Ramos (cell line): ENCODE data around the gene TEX52.
"Not testable (repeated sequence)": the region's sequence is repeated elsewhere in the genome, so short reads cannot be mapped to it uniquely, and the experiment has no call there.

Experiments used
- in situ Hi-C: fragments of 300-500 bp; cut with MboI; formaldehyde crosslinking; loops from one replicate; pipeline ENCODE4 v1.14.3; 2022; ENCODE audit warnings: low sequenced_read_pairs; ENCODE audit not compliant: unreplicated experiment

Gene TEX52

DNA sequence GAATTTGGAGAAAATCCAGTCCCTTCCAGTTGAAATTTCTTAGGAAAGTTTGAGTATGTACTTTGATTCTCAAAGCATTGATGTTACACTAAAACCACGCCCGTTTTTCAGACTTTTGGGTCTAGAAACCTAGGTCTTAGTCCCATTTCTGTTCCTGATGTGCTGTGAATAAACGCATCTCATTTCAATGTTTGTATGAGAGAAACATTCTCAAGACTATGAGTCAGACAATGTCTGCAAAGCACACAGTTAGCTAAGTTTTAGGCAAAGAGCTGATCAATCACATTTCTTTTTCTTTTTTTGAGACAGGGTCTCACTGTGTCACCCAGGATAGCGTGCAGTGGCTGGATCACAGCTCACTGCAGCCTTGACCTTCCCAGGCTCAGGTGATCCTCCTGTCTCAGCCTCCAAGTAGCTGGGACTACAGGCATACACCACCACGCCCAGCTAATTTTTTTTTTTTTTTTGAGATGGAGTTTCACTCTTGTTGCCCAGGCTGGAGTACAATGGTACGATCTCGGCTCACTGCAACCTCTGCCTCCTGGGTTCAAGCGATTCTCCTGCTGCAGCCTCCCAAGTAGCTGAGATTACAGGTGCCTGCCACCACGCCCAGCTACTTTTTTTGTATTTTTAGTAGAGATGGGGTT lies 12.3 kb upstream of the TEX52 start:
- in situ Hi-C loops, result not testable (repeated sequence)

GRCh38 chr12:2864198-2864597 lies 7.4 kb upstream of the TEX52 start:
- in situ Hi-C loops, result no loop called here

DNA sequence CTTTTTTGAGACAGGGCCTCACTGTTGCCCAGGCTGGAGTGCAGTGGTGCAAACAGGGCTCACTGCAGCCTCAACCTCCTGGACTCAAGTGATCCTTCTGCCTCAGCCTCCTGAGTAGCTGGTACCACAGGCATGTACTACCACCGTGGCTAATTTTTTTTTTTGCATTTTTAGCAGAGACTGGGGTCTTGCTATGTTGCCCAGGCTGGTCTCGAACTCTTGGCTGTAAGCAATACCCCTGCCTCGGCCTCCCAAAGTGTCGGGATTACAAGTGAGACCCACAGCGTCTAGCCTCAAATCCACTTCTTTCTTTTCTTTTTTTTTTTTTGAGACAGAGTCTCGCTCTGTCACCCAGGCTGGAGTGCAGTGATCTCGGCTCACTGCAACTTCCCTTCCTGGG lies 6.6 kb upstream of the TEX52 start:
- in situ Hi-C loops, result not testable (repeated sequence)

GRCh38 chr12:2862876-2863275 lies 6.0 kb upstream of the TEX52 start:
- in situ Hi-C loops, result no loop called here

DNA sequence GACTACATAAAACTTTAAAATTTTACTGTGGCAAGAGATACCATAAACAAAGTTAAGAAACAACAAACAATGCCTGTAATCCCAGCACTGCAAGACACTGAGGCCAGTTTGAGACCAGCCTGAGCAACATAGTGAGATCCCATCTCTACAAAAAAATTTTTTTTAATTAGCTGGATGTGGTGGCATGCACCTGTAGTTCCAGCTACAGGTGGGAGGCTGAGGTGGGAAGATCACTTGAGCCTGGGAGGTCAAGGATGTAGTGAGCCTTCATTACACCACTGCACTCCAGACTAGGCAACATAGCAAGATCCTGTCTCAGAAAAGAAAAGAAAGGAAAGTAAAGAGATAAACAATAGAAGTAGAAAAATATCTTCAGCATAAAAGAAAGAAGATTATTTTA lies 3.3 kb upstream of the TEX52 start:
- in situ Hi-C loops, result no loop called here

DNA sequence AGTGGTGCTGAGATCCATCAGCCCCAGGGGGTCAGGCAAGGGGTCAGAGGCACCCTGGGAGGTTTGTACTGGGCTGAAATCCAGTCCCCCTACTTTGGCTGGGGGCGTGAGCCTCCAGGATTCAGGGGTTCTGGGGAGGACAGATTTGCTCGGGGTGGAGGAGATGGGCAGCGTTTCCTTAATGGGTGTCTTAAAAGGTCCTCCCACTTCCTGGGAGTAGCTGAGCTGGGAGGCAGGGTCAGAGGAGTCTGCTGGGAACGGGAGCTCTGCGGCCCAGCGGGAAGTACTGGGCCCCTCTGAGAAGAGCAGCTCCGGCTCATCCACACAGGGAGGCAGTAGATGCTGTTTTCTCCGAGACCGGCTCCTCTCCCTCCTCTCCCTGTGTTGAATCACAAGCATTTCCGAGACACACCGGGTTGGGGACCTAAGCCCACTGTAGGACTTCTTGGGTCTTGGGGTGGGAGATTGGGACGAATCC lies 2.1 kb upstream of the TEX52 start:
- in situ Hi-C loops, result no loop called here

DNA sequence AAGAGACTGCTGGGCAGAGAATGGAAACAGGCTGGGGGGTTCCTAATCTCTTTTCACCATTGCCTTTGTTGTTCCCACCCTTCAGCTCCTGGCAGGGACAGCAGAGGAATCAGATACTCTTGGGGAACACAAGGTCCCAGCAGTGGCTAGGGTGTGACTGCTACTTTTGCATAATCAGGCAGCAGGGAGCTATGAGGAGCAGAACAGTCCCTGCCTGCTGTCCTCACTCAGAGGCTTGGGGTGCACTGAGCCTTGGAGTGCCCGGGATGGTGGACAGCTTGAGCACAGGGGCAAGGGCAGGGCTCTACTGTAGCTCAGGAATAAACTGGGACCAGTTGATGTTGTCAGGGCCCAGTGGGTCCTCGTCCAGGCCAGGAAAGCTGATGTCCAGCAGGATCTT lies 1.5 kb upstream of the TEX52 start:
- in situ Hi-C loops, result no loop called here

DNA sequence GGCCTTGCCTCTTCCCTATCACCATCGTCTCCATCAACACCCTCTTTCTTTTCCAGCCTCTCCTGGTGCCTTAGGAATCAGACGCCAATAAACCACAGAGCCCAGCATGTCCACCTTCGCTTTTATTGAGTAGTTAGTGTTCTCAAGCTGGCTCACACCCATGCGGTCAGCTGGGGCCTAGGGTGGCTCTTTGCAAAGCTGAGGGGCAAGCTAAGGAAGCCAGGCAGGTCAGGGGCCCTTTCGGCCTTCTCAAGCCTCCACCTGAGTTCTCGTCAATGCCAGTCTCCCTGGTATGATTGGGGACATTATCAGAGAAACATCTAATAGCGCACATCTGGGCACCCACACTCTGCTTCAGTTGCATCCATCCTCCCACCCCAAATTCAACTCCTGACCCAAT lies 737 bp upstream of the TEX52 start:
- in situ Hi-C loops, result no loop called here

- in situ Hi-C loops, result no loop called here
These were observed 788 bp downstream of the TEX52 start for GRCh38 chr12:2856051-2856450.

GRCh38 chr12:2855546-2855945 lies 1.3 kb downstream of the TEX52 start:
- in situ Hi-C loops, result no loop called here

GRCh38 chr12:2854669-2855453 lies 2.0 kb downstream of the TEX52 start:
- in situ Hi-C loops, result no loop called here

DNA sequence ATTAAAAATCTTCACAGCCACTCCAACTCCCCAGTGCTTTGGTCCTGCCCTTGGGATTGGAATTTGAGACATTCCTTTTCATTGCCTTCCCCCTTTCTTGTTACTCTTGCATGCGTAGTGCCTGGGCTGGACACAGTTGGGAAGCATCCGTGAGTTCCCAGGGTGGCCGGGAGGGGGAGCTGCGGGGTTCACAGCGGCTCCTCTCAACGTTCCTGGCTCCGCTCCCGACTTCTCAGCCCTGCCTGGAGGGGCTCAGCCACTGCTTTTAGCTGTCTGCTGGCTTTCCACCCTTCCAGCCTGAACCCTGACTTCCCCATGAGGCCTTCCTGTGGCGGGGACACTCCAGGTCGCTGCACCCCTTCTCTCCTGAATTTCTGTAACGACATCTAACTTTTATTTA lies 3.2 kb downstream of the TEX52 start:
- in situ Hi-C loops, result no loop called here

DNA sequence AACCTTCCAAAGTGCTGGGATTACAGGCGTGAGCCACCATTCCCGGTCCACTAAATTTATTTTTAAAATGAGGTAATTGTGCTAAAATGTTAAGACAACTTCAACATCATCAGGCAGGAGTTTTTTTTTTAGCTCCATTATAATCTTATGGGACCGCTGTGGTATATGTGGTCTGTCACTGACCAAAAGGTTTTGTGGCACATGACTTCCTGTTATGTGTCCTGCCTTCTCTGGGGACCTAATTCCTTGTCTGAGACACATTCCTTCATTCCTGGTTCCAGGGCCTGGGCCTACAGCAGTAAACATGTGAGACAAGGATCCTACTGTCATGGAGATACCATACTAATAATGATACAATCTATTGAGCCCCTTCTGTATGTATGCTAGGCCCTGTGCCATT lies 4.9 kb downstream of the TEX52 start:
- in situ Hi-C loops, result no loop called here

DNA sequence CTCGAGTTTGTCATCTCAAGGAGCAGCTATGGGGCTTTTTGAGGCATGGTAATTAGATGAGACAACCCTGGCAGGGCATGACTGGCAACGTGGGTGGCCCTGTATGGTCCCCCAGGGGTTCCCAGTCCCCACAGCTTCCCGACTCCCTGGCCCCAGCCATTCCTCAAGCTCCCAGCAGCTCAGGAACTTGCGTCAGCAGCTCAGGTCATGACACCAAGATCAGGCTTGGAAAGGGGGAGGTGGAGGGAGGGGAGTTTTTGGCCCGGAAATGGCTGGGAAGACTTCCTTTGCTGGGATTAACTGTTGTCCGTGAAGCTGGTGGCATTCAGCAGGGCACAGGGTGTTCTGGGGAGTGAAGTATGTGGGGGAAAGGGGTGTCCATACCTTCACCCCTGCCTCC lies 11.6 kb downstream of the TEX52 start:
- in situ Hi-C loops, result loop anchor here (10.0 kb wide), 1 partner anchor 100 kb away; no protein-coding TSS in a partner anchor

- in situ Hi-C loops, result loop anchor here (10.0 kb wide), 1 partner anchor 100 kb away; no protein-coding TSS in a partner anchor
These were observed 12.1 kb downstream of the TEX52 start for GRCh38 chr12:2844786-2845185.

GRCh38 chr12:2842948-2843347 lies 13.9 kb downstream of the TEX52 start:
- in situ Hi-C loops, result loop anchor here (10.0 kb wide), 1 partner anchor 102 kb away; no protein-coding TSS in a partner anchor

- in situ Hi-C loops, result loop anchor here (10.0 kb wide), 1 partner anchor 104 kb away; no protein-coding TSS in a partner anchor
These were observed 15.7 kb downstream of the TEX52 start for GRCh38 chr12:2841056-2841650.

GRCh38 chr12:2836574-2836973 lies 20.3 kb downstream of the TEX52 start:
- in situ Hi-C loops, result no loop called here

DNA sequence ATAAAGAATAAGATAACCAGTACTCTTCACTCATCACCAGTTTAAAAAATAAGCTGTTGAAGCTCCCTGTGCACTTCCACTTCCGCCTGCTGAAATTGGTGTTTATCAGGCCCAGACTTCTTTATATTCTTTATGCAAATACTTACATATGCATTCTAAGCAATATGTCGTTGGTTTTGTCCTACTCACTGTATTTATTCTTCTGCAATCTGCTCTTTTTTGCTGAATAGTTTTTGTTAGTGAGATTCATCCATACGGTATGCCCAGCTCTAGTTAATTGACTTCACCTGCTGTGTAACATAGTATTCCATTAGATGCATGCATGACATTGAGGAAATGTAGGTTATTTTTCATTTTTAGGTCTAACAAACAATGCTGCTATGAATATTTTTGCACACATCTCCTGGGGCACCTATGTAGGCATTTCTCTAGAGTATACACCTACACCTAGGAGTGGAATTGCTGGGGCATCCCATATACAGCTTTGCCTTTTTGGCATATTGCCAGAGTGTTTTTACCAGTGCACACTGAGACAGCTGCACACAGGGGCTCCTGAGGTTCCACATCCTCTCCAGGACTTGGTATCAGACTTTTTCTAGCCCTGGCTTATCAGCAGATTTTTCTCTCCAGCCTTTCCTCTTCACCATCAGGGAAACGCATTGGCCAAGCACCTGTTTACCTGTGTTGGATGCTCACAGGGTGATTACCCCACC lies 21.0 kb downstream of the TEX52 start:
- in situ Hi-C loops, result no loop called here
